A549 (cell line): ENCODE results near the gene GPX4. TPM values are rescaled to one million over a fixed set of nuclear protein-coding genes. Genes with fewer than 3 reads are reported as not detected.

ENCODE experiments used
- ATAC-seq, 2 experiments: fragments of 200-7000 bp in 1 of 2; fragments of >200 bp in 1 of 2; cut with Nextera tagmentation in 1 of 2; cut with Tn5 transposase in 1 of 2; 3 replicates each; pipeline versions ENCODE4 v1.8.0 to v1.9.1; 2018 to 2020; ENCODE audit warnings: mild to moderate bottlenecking in 1 of 2, moderate library complexity in 1 of 2
- CTCF ChIA-PET: fragments of 300-600 bp; sonication (Branson Sonifier 250); formaldehyde crosslinking; extraction: SDS; loops from one replicate; lab custom pipeline; 2021; ENCODE audit warnings: antibody characterized with exemption, inconsistent platforms; lab: Yijun Ruan, JAX
- POLR2A ChIA-PET: fragments of 350-600 bp; formaldehyde crosslinking; extraction: SDS; loops from one replicate; lab custom pipeline; 2021; ENCODE audit warnings: antibody characterized with exemption, inconsistent platforms; lab: Yijun Ruan, JAX
- DNase-seq, 2 experiments: peaks; one replicate each; pipeline versions ENCODE4 v3.0.0 to v3.0.0-alpha.2; 2011 to 2016; ENCODE audit warnings: low read depth in 1 of 2, low spot score in 1 of 2
- FAIRE-seq: peaks from 2 replicates; lab custom pipeline; 2011; peaks lifted over from hg19 to GRCh38; lab: Jason Lieb, UNC
- H3K27ac ChIP-seq, 2 experiments: fragments of >200 bp; sonication (Bioruptor Twin); formaldehyde crosslinking; 3 replicates each; pipeline ENCODE4 v1.5.1; 2016 to 2017
- H3K4me1 ChIP-seq: fragments of >200 bp; sonication (Bioruptor Twin); formaldehyde crosslinking; 3 replicates; pipeline ENCODE4 v1.6.1; 2016
- H3K4me2 ChIP-seq: fragments of >200 bp; sonication (Bioruptor Twin); formaldehyde crosslinking; 3 replicates; pipeline ENCODE4 v1.6.1; 2016
- H3K4me3 ChIP-seq: fragments of >200 bp; sonication (Bioruptor Twin); formaldehyde crosslinking; 3 replicates; pipeline ENCODE4 v1.5.1; 2016
- H3K9me3 ChIP-seq: fragments of >200 bp; sonication (Bioruptor Twin); formaldehyde crosslinking; 3 replicates; pipeline ENCODE4 v1.6.1; 2016
- ATOH8 ChIP-seq: fragments of 250-450 bp; sonication (Bioruptor Pico); IDR thresholded peaks from 2 replicates; pipeline ENCODE4 v1.5.0; 2020; ENCODE audit warnings: low read depth, mild to moderate bottlenecking, moderate library complexity
- CBX2 ChIP-seq: fragments of 200-600 bp; sonication (generic); IDR thresholded peaks from 2 replicates; pipeline ENCODE4 v1.6.1; 2016; ENCODE audit warnings: low read depth, mild to moderate bottlenecking, borderline replicate concordance
- CEBPB ChIP-seq, 2 experiments: fragments of >200 bp in 1 of 2; sonication (Bioruptor Twin) in 1 of 2; formaldehyde crosslinking in 1 of 2; IDR thresholded peaks; 2 replicates each; pipeline ENCODE4 v1.6.1; 2012 to 2016
- CHD2 ChIP-seq: fragments of 150-350 bp; IDR thresholded peaks from 2 replicates; pipeline ENCODE4 v1.6.1; 2014; ENCODE audit warnings: low read length; ENCODE audit not compliant: partially characterized antibody
- CHD4 ChIP-seq: fragments of 200-600 bp; sonication (generic); IDR thresholded peaks from 2 replicates; pipeline ENCODE4 v1.6.1; 2016; ENCODE audit warnings: antibody characterized with exemption, mild to moderate bottlenecking, borderline replicate concordance
- CTCF ChIP-seq: fragments of >200 bp; sonication (Bioruptor Twin); formaldehyde crosslinking; IDR thresholded peaks from 3 replicates; pipeline ENCODE4 v1.5.1; 2016
- E2F6 ChIP-seq: IDR thresholded peaks from 2 replicates; pipeline ENCODE4 v1.6.1; 2012; ENCODE audit warnings: low read depth, borderline replicate concordance
- EHF ChIP-seq: fragments of 250-450 bp; sonication (Bioruptor Pico); IDR thresholded peaks from 2 replicates; pipeline ENCODE4 v1.5.0; 2020; ENCODE audit warnings: mild to moderate bottlenecking
- EHMT2 ChIP-seq: fragments of 200-600 bp; sonication (generic); IDR thresholded peaks from 2 replicates; pipeline ENCODE4 v1.6.1; 2016; ENCODE audit warnings: antibody characterized with exemption, low read depth, mild to moderate bottlenecking, moderate library complexity
- ELK1 ChIP-seq: fragments of 150-350 bp; IDR thresholded peaks from 2 replicates; pipeline ENCODE4 v1.6.1; 2014; ENCODE audit warnings: low read depth, mild to moderate bottlenecking, low read length
- FOSB ChIP-seq: fragments of 250-450 bp; sonication (Bioruptor Pico); IDR thresholded peaks from 2 replicates; pipeline ENCODE4 v1.5.0; 2020; ENCODE audit warnings: mild to moderate bottlenecking, moderate library complexity
- FOSL2 ChIP-seq, 2 experiments: fragments of 450-650 bp in 1 of 2; fragments of >200 bp in 1 of 2; sonication (Bioruptor Twin) in 1 of 2; formaldehyde crosslinking; IDR thresholded peaks; 2 replicates each; pipeline versions ENCODE4 v1.5.0 to v1.6.1; 2016 to 2020; ENCODE audit warnings: mild to moderate bottlenecking in 1 of 2, moderate library complexity in 1 of 2
- GATA3 ChIP-seq: IDR thresholded peaks from 2 replicates; pipeline ENCODE4 v1.6.1; 2012; ENCODE audit warnings: borderline replicate concordance
- HES2 ChIP-seq: fragments of >200 bp; sonication (Bioruptor Twin); formaldehyde crosslinking; IDR thresholded peaks from 2 replicates; pipeline ENCODE4 v1.6.1; 2016
- HEYL ChIP-seq: fragments of 250-450 bp; sonication (Bioruptor Pico); IDR thresholded peaks from 2 replicates; pipeline ENCODE4 v1.8.0; 2021; ENCODE audit warnings: mild to moderate bottlenecking, moderate library complexity
- HMGXB4 ChIP-seq: fragments of 250-450 bp; sonication (Bioruptor Pico); IDR thresholded peaks from 2 replicates; pipeline ENCODE4 v1.5.0; 2021; ENCODE audit warnings: mild to moderate bottlenecking, moderate library complexity, borderline replicate concordance
- HOXA7 ChIP-seq: fragments of 250-450 bp; sonication (Bioruptor Pico); IDR thresholded peaks from 2 replicates; pipeline ENCODE4 v1.5.0; 2020; ENCODE audit warnings: mild to moderate bottlenecking, moderate library complexity
- HOXB5 ChIP-seq: fragments of 250-450 bp; sonication (Bioruptor Pico); IDR thresholded peaks from 2 replicates; pipeline ENCODE4 v1.5.0; 2020; ENCODE audit warnings: mild to moderate bottlenecking, moderate library complexity
- JUN ChIP-seq, 2 experiments: fragments of >200 bp; sonication (Bioruptor Twin); formaldehyde crosslinking; IDR thresholded peaks; 2 replicates in 1 of 2; 3 replicates in 1 of 2; pipeline ENCODE4 v1.6.1; 2016 to 2017
- KDM1A ChIP-seq: fragments of 200-600 bp; sonication (generic); IDR thresholded peaks from 2 replicates; pipeline ENCODE4 v1.6.1; 2016; ENCODE audit warnings: low read depth, mild to moderate bottlenecking
- MAFK ChIP-seq: fragments of 450-650 bp; IDR thresholded peaks from 2 replicates; pipeline ENCODE4 v1.6.1; 2014; ENCODE audit not compliant: partially characterized antibody
- MAZ ChIP-seq: fragments of 150-350 bp; IDR thresholded peaks from 2 replicates; pipeline ENCODE4 v1.6.1; 2014; ENCODE audit warnings: antibody characterized with exemption, low read depth, low read length, borderline replicate concordance
- NFE2L2 ChIP-seq: fragments of 150-350 bp; conservative IDR thresholded peaks from 2 replicates; pipeline ENCODE4 v1.6.1; 2014; ENCODE audit warnings: low read length
- PBX3 ChIP-seq: IDR thresholded peaks from 2 replicates; pipeline ENCODE4 v1.6.1; 2012
- RARB ChIP-seq: fragments of 250-450 bp; sonication (Bioruptor Pico); IDR thresholded peaks from 2 replicates; pipeline ENCODE4 v1.8.0; 2021; ENCODE audit warnings: mild to moderate bottlenecking, moderate library complexity
- RCOR1 ChIP-seq: fragments of 150-350 bp; IDR thresholded peaks from 2 replicates; pipeline ENCODE4 v1.6.1; 2014; ENCODE audit warnings: antibody characterized with exemption, low read length, low read depth
- RFX5 ChIP-seq: fragments of 450-650 bp; IDR thresholded peaks from 2 replicates; pipeline ENCODE4 v1.7.1; 2014; ENCODE audit warnings: antibody characterized with exemption, mild to moderate bottlenecking, moderate library complexity
- SMC3 ChIP-seq: fragments of >200 bp; sonication (Bioruptor Twin); formaldehyde crosslinking; IDR thresholded peaks from 3 replicates; pipeline ENCODE4 v1.6.1; 2018; ENCODE audit warnings: inconsistent platforms
- SREBF2 ChIP-seq: fragments of 450-650 bp; IDR thresholded peaks from 2 replicates; pipeline ENCODE4 v1.6.1; 2014; ENCODE audit warnings: mild to moderate bottlenecking, moderate library complexity
- TFCP2L1 ChIP-seq: fragments of 250-450 bp; sonication (Bioruptor Pico); IDR thresholded peaks from 2 replicates; pipeline ENCODE4 v1.5.0; 2021; ENCODE audit warnings: mild to moderate bottlenecking
- TP53 ChIP-seq: fragments of 250-450 bp; sonication (Bioruptor Pico); IDR thresholded peaks from 2 replicates; pipeline ENCODE4 v1.5.0; 2021; ENCODE audit warnings: mild to moderate bottlenecking, moderate library complexity
- ZNF302 ChIP-seq: fragments of 250-450 bp; sonication (Bioruptor Pico); IDR thresholded peaks from 2 replicates; pipeline ENCODE4 v1.9.0; 2021; ENCODE audit warnings: inconsistent platforms, mild to moderate bottlenecking, moderate library complexity
- WGBS: methylation state at CpG from one replicate; pipeline ENCODE4 v1.1.6; 2017; ENCODE audit errors: missing lambda C conversion rate; 5-methylcytosine and 5-hydroxymethylcytosine counted together
- polyA plus RNA-seq, 4 experiments: library from polyadenylated mRNA; depleted of rRNA in 3 of 4; stranded (reverse); fragments of >200 nt; fragmentation: RNase III in 1 of 4; extraction: RNeasy Plus Mini Kit Qiagen cat#74134 plus additional on column Dnase treatment in 1 of 4; gene quantifications; 2 replicates in 3 of 4; 3 replicates in 1 of 4; pipeline ENCODE4 v1.2.3, GENCODE V29; 2011 to 2017

The GPX4 gene
- polyA plus RNA-seq, 2 of the 4 experiments (the other 2 are of a cell fraction): 248 to 394 TPM

- DNase-seq (peak; percentile 44 to 77), FAIRE-seq (no peak), ATAC-seq (peak; percentile 71 to 87)
- Histone ChIP-seq H3K4me1 (peaks cover 33% of the 10 kb centered on the region), H3K9me3 (no peaks in the 10 kb centered on the region), H3K4me2 (peak overlapping the region; percentile 93), H3K4me3 (no peak overlapping the region), H3K27ac (peak overlapping the region; percentile 53 to 75; a peak in 5 of 6 replicates)
- ChIA-PET POLR2A (interaction anchor here (0.5 to 1.9 kb wide), 3 partner anchors 9 to 21 kb away, joined by 3 to 8 read pairs (median 3); no protein-coding TSS in a partner anchor), CTCF (interaction anchor here (0.6 to 2.7 kb wide), 18 partner anchors 8 to 153 kb away, joined by 3 to 18 read pairs (median 4); no protein-coding TSS in a partner anchor)
- 39% methylated on average over 8 of the region's 60 CpGs for WGBS
- TF ChIP-seq RARB: no peak
- no peak for TF ChIP-seq EHF (CRISPR knock-in tag)
- peak; percentile 89 for TF ChIP-seq E2F6
- no peak for TF ChIP-seq CEBPB (IDR thresholded peaks at IDR 0.05)
- TF ChIP-seq RCOR1: no peak
- TF ChIP-seq ATOH8 (CRISPR knock-in tag): peak; percentile 36; the same call in 1 of the 2 replicates
- no peak for TF ChIP-seq NFE2L2
- no peak for TF ChIP-seq TFCP2L1 (CRISPR knock-in tag)
- no peak for TF ChIP-seq ELK1
- TF ChIP-seq CBX2: no peak
- no peak for TF ChIP-seq HEYL (CRISPR knock-in tag)
- no peak for TF ChIP-seq HES2
- no peak for TF ChIP-seq TP53
- 0 out of 2 replicates have a peak, but pooled peaks have one; percentile 22 for TF ChIP-seq HOXB5 (CRISPR knock-in tag)
- TF ChIP-seq MAZ: no peak
- TF ChIP-seq SMC3: peak; percentile 23; the same call in 1 of the 3 replicates
- no peak for TF ChIP-seq ZNF302 (CRISPR knock-in tag)
- no peak for TF ChIP-seq CHD2
- TF ChIP-seq FOSL2 (IDR thresholded peaks at IDR 0.05): no peak
- no peak for TF ChIP-seq FOSL2 (CRISPR knock-in tag; IDR thresholded peaks at IDR 0.05)
- TF ChIP-seq GATA3: no peak
- no peak for TF ChIP-seq JUN (IDR thresholded peaks at IDR 0.05)
- no peak for TF ChIP-seq CHD4
- TF ChIP-seq HOXA7 (CRISPR knock-in tag): no peak
- TF ChIP-seq KDM1A: no peak
- TF ChIP-seq EHMT2: no peak
- no peak for TF ChIP-seq MAFK
- peak; percentile 49 for TF ChIP-seq CTCF
- TF ChIP-seq HMGXB4: no peak
- no peak for TF ChIP-seq FOSB (CRISPR knock-in tag)
- TF ChIP-seq PBX3: no peak
- no peak for TF ChIP-seq RFX5
- no peak for TF ChIP-seq SREBF2
Observed at GRCh38 chr19:1064661-1065605, 38.9 kb upstream of the GPX4 start.
